Activated CD4-positive, alpha-beta T cell treated with anti-CD3 and anti-CD28 coated beads for 36 hours (primary cell): ENCODE measurements around the gene MBNL1. TPM values are rescaled to one million over a fixed set of nuclear protein-coding genes. Genes with fewer than 3 reads are reported as not detected.

ENCODE experiments used
- ATAC-seq: fragments of 200-7000 bp; cut with Tn5 transposase; one replicate; pipeline ENCODE4 v1.10.0; 2021; ENCODE audit warnings: mild to moderate bottlenecking, moderate library complexity
- CTCF ChIA-PET: fragments of 350-600 bp; sonication (Branson Sonifier 250); formaldehyde crosslinking; loops from one replicate; lab custom pipeline; 2021; ENCODE audit warnings: antibody characterized with exemption; lab: Charles Lee
- POLR2A ChIA-PET: fragments of 350-600 bp; sonication (Branson Sonifier 250); formaldehyde crosslinking; loops from one replicate; lab custom pipeline; 2021; ENCODE audit warnings: antibody characterized with exemption, inconsistent platforms; lab: Charles Lee
- DNase-seq: peaks from one replicate; pipeline ENCODE4 v3.0.0-alpha.2; 2020
- H3K27ac Mint-ChIP-seq: one replicate; pipeline ENCODE4 v1.8.0; 2021; ENCODE audit warnings: mixed read lengths
- H3K27me3 Mint-ChIP-seq: one replicate; pipeline ENCODE4 v1.8.0; 2021; ENCODE audit warnings: mixed read lengths
- H3K36me3 Mint-ChIP-seq: one replicate; pipeline ENCODE4 v1.8.0; 2021; ENCODE audit warnings: low read depth, mixed read lengths
- H3K4me1 Mint-ChIP-seq: one replicate; pipeline ENCODE4 v1.8.0; 2021; ENCODE audit warnings: mixed read lengths
- H3K4me3 Mint-ChIP-seq: one replicate; pipeline ENCODE4 v1.8.0; 2021; ENCODE audit warnings: mild to moderate bottlenecking, moderate library complexity, mixed read lengths
- H3K9me3 Mint-ChIP-seq: one replicate; pipeline ENCODE4 v1.8.0; 2021; ENCODE audit warnings: low read depth, mixed read lengths
- intact Hi-C, 2 experiments: fragments of 100-400 bp; cut with DNase I in 1 of 2; cut with micrococcal nuclease in 1 of 2; formaldehyde crosslinking; loops; one replicate each; pipeline versions ENCODE4 v1.14.2 to v1.15.1; 2022 to 2024; cut with DNase I, micrococcal nuclease
- total RNA-seq, 2 experiments: library from RNA; stranded (reverse); gene quantifications; one replicate each; pipeline ENCODE4 v1.2.3, GENCODE V29; 2021

Gene MBNL1
- total RNA-seq, 2 experiments from 2014 or later, result 317 to 481 TPM

GRCh38 chr3:152452318-152452717 is 183.6 kb downstream of the MBNL1 start:
- intact Hi-C loops, result no loop called here
- POLR2A ChIA-PET, result interaction anchor here (0.5 to 0.6 kb wide), 2 partner anchors 21 to 24 kb away, joined by 4 to 8 read pairs; no protein-coding TSS in a partner anchor
- Mint-ChIP-seq H3K27me3 (no peaks in the 10 kb centered on the region), H3K4me1 (peaks cover 28% of the 10 kb centered on the region), H3K36me3 (peaks cover 38% of the 10 kb centered on the region), H3K9me3 (no peaks in the 10 kb centered on the region), H3K27ac (peak overlapping the region; percentile 47), H3K4me3 (no peak overlapping the region)
- ATAC-seq (no peak), DNase-seq (no peak)
- CTCF ChIA-PET, result interaction anchor here (0.6 kb wide), 1 partner anchor 16 kb away, joined by 3 read pairs; no protein-coding TSS in a partner anchor

GRCh38 chr3:152454076-152454875 is 185.5 kb downstream of the MBNL1 start:
- Mint-ChIP-seq H3K27me3 (no peaks in the 10 kb centered on the region), H3K27ac (peak overlapping the region; percentile 40), H3K4me3 (no peak overlapping the region), H3K36me3 (peaks cover 48% of the 10 kb centered on the region), H3K9me3 (no peaks in the 10 kb centered on the region), H3K4me1 (peaks cover 38% of the 10 kb centered on the region)
- intact Hi-C loops, result no loop called here
- ATAC-seq (no peak), DNase-seq (no peak)
- ChIA-PET POLR2A (no interaction called here), CTCF (interaction anchor here (1.1 kb wide), 1 partner anchor 22 kb away, joined by 3 read pairs; no protein-coding TSS in a partner anchor)

GRCh38 chr3:152455989-152456388 is 187.3 kb downstream of the MBNL1 start:
- H3K27ac Mint-ChIP-seq, result peak overlapping the region; percentile 70
- peaks cover 41% of the 10 kb centered on the region for H3K4me1 Mint-ChIP-seq
- no peaks in the 10 kb centered on the region for H3K9me3 Mint-ChIP-seq
- CTCF ChIA-PET, result interaction anchor here (0.6 to 3.4 kb wide), 3 partner anchors 13 to 537 kb away, joined by 3 to 14 read pairs (median 3); no protein-coding TSS in a partner anchor
- no peak overlapping the region for H3K4me3 Mint-ChIP-seq
- H3K36me3 Mint-ChIP-seq, result peaks cover 50% of the 10 kb centered on the region
- intact Hi-C loops, result no loop called here
- DNase-seq (no peak), ATAC-seq (no peak)
- POLR2A ChIA-PET, result no interaction called here
- H3K27me3 Mint-ChIP-seq, result no peaks in the 10 kb centered on the region

GRCh38 chr3:152457500-152458375 is 189.0 kb downstream of the MBNL1 start:
- H3K36me3 Mint-ChIP-seq, result peaks cover 47% of the 10 kb centered on the region
- H3K27me3 Mint-ChIP-seq, result no peaks in the 10 kb centered on the region
- intact Hi-C loops, result no loop called here
- peaks cover 34% of the 10 kb centered on the region for H3K4me1 Mint-ChIP-seq
- H3K4me3 Mint-ChIP-seq, result no peak overlapping the region
- DNase-seq (no peak), ATAC-seq (no peak)
- ChIA-PET CTCF (interaction anchor here (1.0 to 3.4 kb wide), 4 partner anchors 9 to 14 kb away, joined by 4 to 15 read pairs (median 9); no protein-coding TSS in a partner anchor), POLR2A (interaction anchor here (0.6 kb wide), 1 partner anchor 1255 kb away, joined by 3 read pairs; no protein-coding TSS in a partner anchor)
- peak overlapping the region; percentile 79 for H3K27ac Mint-ChIP-seq
- no peaks in the 10 kb centered on the region for H3K9me3 Mint-ChIP-seq

GRCh38 chr3:152458376-152459117 is 189.8 kb downstream of the MBNL1 start:
- H3K4me3 Mint-ChIP-seq, result no peak overlapping the region
- peaks cover 50% of the 10 kb centered on the region for H3K36me3 Mint-ChIP-seq
- CTCF ChIA-PET, result interaction anchor here (0.6 to 3.4 kb wide), 6 partner anchors 8 to 361 kb away, joined by 3 to 15 read pairs (median 4); partner anchors contain the start of gene MBNL1
- peak; percentile 68 for ATAC-seq
- H3K9me3 Mint-ChIP-seq, result no peaks in the 10 kb centered on the region
- H3K4me1 Mint-ChIP-seq, result peaks cover 34% of the 10 kb centered on the region
- peak; percentile 56 for DNase-seq
- H3K27ac Mint-ChIP-seq, result peak overlapping the region; percentile 79
- POLR2A ChIA-PET, result interaction anchor here (0.6 to 0.7 kb wide), 2 partner anchors 1153 to 1256 kb away, joined by 3 to 6 read pairs; no protein-coding TSS in a partner anchor
- no peaks in the 10 kb centered on the region for H3K27me3 Mint-ChIP-seq
- intact Hi-C loops, result no loop called here

GRCh38 chr3:152459118-152459515 is 190.4 kb downstream of the MBNL1 start:
- Mint-ChIP-seq H3K36me3 (peaks cover 49% of the 10 kb centered on the region), H3K27me3 (no peaks in the 10 kb centered on the region), H3K27ac (no peak overlapping the region), H3K4me3 (no peak overlapping the region), H3K9me3 (no peaks in the 10 kb centered on the region), H3K4me1 (peaks cover 34% of the 10 kb centered on the region)
- DNase-seq (no peak), ATAC-seq (no peak)
- intact Hi-C loops, result no loop called here
- ChIA-PET CTCF (interaction anchor here (0.6 to 3.1 kb wide), 5 partner anchors 8 to 387 kb away, joined by 3 to 15 read pairs (median 4); no protein-coding TSS in a partner anchor), POLR2A (interaction anchor here (0.7 kb wide), 1 partner anchor 1154 kb away, joined by 6 read pairs; no protein-coding TSS in a partner anchor)

GRCh38 chr3:152459572-152459971 is 190.8 kb downstream of the MBNL1 start:
- no peak for ATAC-seq
- peaks cover 32% of the 10 kb centered on the region for H3K4me1 Mint-ChIP-seq
- H3K36me3 Mint-ChIP-seq, result peaks cover 46% of the 10 kb centered on the region
- no peaks in the 10 kb centered on the region for H3K27me3 Mint-ChIP-seq
- DNase-seq, result no peak
- intact Hi-C loops, result no loop called here
- no peaks in the 10 kb centered on the region for H3K9me3 Mint-ChIP-seq
- H3K27ac Mint-ChIP-seq, result peak overlapping the region; percentile 67
- H3K4me3 Mint-ChIP-seq, result no peak overlapping the region
- ChIA-PET CTCF (interaction anchor here (0.6 to 0.7 kb wide), 3 partner anchors 202 to 672 kb away, joined by 3 to 5 read pairs (median 3); no protein-coding TSS in a partner anchor), POLR2A (no interaction called here)

- POLR2A ChIA-PET, result no interaction called here
- H3K27ac Mint-ChIP-seq, result peak overlapping the region; percentile 67
- DNase-seq, result no peak
- no peak overlapping the region for H3K4me3 Mint-ChIP-seq
- ATAC-seq, result no peak
- H3K9me3 Mint-ChIP-seq, result no peaks in the 10 kb centered on the region
- H3K27me3 Mint-ChIP-seq, result no peaks in the 10 kb centered on the region
- intact Hi-C loops, result no loop called here
- CTCF ChIA-PET, result interaction anchor here (1.2 to 1.7 kb wide), 3 partner anchors 11 to 180 kb away, joined by 3 to 8 read pairs (median 3); no protein-coding TSS in a partner anchor
- H3K36me3 Mint-ChIP-seq, result peaks cover 48% of the 10 kb centered on the region
- H3K4me1 Mint-ChIP-seq, result peaks cover 27% of the 10 kb centered on the region
These were observed 192.2 kb downstream of the MBNL1 start for GRCh38 chr3:152460936-152461335.

- no peak for DNase-seq
- ChIA-PET CTCF (interaction anchor here (1.2 to 1.7 kb wide), 3 partner anchors 10 to 181 kb away, joined by 3 to 8 read pairs (median 3); no protein-coding TSS in a partner anchor), POLR2A (no interaction called here)
- Mint-ChIP-seq H3K9me3 (no peaks in the 10 kb centered on the region), H3K4me3 (no peak overlapping the region), H3K27ac (no peak overlapping the region), H3K4me1 (peaks cover 23% of the 10 kb centered on the region), H3K27me3 (no peaks in the 10 kb centered on the region), H3K36me3 (peaks cover 46% of the 10 kb centered on the region)
- intact Hi-C loops, result no loop called here
- ATAC-seq, result no peak
These were observed 192.7 kb downstream of the MBNL1 start for GRCh38 chr3:152461460-152461859.

- intact Hi-C loops, result no loop called here
- Mint-ChIP-seq H3K9me3 (peaks cover 3% of the 10 kb centered on the region), H3K4me3 (no peak overlapping the region), H3K36me3 (peaks cover 23% of the 10 kb centered on the region), H3K4me1 (peaks cover 6% of the 10 kb centered on the region), H3K27me3 (no peaks in the 10 kb centered on the region), H3K27ac (peak overlapping the region; percentile 31)
- CTCF ChIA-PET, result interaction anchor here (0.5 to 2.3 kb wide), 11 partner anchors 9 to 344 kb away, joined by 3 to 15 read pairs (median 3); no protein-coding TSS in a partner anchor
- no peak for DNase-seq
- peak; percentile 61 for ATAC-seq
- POLR2A ChIA-PET, result no interaction called here
These were observed 198.1 kb downstream of the MBNL1 start for GRCh38 chr3:152466784-152467183.
